ENCODE measurements around the gene RPTOR.

The RPTOR gene

DNA sequence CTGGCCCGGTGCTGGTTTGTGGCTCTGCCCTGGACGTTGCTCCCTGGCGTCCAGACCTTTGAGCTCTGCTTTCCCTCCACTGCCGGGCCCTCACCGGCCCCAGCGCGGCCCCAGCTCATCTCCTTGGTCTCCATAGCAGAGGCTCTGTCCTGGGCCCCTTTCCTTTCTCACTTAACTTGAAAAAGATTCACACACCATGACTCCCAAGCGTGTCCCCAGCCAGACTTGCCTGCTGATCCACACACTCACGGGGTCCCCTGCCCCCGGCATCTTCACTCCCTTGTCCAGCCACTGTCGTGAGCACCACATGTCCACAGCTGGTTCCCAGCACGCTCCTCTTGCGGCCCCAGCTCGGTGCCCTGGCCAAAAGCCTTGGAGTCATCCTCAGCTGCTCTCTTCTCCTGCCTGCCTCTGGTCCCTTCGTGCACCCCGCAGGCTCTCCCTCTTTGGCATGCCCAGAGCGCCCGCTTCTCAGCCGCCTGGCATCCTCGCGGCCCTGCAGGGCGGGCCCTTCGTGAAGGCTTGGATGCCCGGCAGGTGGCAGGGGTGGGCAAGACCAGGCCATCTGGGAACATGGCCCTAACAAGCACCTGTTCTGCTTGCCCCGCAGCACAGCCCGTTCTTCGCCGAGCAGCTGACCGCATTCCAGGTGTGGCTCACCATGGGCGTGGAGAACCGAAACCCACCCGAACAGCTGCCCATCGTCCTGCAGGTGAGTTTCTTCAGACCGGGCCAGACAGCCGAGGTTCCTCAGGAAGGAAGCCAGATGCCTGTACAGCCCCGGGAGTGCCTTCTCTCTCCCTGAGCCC, 301.4 kb downstream of the RPTOR start:
- no peak for DNase-seq (ENCODE audit: low read depth in 2 of 2)

DNA sequence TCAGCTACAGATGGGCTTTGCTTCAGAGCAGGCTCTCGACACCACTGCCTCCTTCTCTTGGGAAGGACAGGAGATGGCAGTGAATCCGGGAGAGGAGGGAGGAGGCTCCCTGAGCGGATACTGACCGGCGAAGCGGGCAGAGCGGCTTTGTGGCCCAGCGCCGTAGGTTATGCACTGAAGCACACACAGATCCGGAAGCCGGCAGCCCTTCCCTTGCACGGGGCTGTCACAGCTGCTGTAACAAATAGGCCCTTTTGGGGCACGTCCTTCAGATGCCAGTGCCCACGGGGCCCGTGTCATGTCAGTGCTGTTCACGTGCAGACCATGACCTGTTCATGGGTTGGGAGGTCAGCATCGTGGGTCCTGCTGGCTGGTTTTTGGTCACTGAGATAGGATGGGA, 302.3 kb downstream of the RPTOR start:
- no peak for DNase-seq (ENCODE audit: low read depth in 2 of 2)

DNA sequence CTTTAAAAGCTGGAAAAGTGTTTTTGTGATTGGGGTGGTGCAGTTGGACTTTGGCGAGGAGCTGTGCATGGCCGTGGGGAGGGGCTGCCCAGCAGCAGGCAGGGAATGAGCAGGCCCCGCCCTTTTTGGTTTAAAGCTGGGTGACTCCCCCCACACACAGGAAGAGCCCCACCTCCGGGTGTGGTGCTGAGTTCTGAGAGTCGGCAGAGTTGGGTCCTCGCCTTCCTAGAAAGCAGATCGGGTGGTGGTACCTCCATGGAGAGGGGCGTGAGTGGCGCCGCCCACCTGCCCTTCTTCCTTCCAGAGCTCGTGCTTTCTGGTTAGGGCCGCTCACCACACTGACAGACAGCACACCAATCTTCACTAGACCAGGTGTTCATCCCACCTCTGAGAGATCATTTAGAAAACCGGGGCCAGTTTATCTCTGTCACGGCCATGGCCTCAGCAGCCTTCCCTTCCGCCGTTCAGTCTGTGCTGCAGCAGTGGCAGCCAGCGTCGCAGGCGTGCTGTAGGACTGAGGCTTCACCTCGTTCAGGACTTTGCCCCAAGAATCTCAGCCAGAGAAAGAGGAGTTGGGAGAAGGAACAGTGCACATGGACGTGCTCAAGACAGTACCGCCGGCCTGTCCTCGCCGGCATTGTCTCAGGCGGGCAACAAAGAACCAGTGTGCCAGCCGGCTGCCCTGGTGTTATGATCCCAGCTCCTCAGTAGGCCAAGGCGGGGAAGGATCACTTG, 303.0 kb downstream of the RPTOR start:
- DNase-seq (ENCODE audit: low read depth in 2 of 2) = peak; percentile 33 to 41

DNA sequence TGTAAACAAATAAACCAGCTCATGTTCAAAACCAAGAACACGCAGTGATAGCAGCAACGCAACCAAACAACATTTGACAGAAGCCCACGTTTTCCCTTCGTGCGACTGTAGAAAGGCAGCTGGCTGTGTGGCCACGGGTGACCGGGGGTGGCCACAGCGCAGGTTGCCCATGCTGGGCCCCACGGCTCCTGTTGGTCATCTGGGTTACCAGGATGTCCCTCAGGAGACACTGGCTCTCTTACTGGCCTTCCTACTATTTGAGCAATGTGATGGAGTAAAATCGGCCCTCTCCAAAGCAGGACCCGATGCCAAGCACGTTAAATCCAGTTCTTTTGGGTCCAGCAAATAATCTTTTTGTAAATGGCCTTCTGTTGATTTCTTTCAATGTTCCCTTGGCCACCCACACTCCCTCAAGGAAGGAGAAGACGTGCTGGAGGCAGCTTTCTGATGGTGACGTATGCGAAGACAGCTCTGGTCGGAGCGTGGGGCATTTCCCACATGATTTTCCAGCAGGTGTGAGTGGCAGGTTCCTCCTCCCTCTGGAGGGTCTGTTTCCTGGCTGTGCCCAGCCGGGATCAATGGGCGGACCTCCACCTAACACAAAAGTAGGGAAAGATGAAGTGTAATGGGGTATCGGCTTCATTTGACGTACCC, 303.9 kb downstream of the RPTOR start:
- no peak for DNase-seq (ENCODE audit: low read depth in 2 of 2)

DNA sequence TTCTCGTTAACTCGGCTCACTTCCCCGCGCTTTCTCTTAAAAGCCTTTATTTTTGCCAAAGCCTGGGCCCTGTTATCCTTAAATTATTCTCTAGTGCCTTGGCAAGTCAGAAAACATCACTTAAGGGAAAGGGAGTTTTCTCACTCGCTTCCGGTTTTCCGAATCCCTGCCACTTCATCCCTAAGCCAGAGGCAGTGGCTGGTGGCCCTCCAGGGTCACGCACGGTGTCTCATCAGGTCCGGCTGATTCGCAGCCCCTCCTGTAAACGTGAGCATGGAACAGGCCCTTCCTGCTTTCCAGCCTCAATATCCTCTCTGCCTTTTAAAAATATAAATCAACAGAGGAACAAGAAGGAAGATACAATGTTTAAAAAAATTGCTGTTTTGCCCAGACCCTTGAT, 304.5 kb downstream of the RPTOR start:
- DNase-seq (ENCODE audit: low read depth in 2 of 2) = no peak

GRCh38 chr17:80850109-80850508, 305.5 kb downstream of the RPTOR start:
- no peak for DNase-seq (ENCODE audit: low read depth in 2 of 2)

DNA sequence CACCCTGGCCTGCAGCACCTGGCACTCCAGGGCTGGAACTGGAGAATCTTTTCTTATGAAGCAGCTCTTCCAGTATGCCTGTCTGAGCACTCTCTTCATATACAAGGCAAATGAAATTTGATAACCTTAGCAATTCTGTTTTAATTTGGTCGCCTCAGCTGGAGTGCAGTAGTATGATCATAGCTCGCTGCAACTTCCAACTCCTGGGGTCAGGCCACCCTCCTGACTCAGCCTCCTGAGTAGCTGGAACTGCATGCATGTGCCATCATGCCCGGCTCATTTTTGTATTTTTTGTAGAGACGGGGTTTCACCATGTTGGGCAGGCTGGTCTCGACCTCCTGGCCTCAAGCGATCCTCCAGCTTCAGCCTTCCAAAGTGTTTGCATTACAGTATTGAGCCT, 306.2 kb downstream of the RPTOR start:
- DNase-seq (ENCODE audit: low read depth in 2 of 2) = no peak

- DNase-seq (ENCODE audit: low read depth in 2 of 2) = no peak
These were observed 306.8 kb downstream of the RPTOR start for GRCh38 chr17:80851277-80851925.

GRCh38 chr17:80852476-80853015, 307.9 kb downstream of the RPTOR start:
- no peak for DNase-seq (ENCODE audit: low read depth in 2 of 2)

- DNase-seq (ENCODE audit: low read depth in 2 of 2) = no peak
These were observed 308.4 kb downstream of the RPTOR start for GRCh38 chr17:80853076-80853475.

DNA sequence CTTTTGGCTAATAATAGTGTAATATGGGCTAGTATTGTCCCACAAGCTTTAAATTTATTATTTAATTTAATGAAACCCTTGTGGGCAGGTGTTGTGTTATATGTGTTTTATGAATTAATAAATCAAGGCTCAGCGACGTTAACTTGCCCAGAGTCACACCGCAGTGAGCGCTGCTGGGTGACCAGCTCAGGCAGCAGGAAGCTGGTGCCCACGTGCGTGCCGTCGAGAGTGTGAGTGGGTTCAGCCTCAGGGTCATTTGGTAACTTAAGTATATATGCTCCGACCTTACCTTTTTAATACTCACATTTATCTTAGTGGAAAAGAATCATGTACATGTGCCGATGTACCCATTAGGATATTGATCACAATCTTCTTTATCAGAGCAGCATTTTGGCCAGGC, 309.6 kb downstream of the RPTOR start:
- no peak for DNase-seq (ENCODE audit: low read depth in 2 of 2)

- no peak for DNase-seq (ENCODE audit: low read depth in 2 of 2)
These were observed 310.7 kb downstream of the RPTOR start for GRCh38 chr17:80855196-80855947.

GRCh38 chr17:80855948-80856862, 311.6 kb downstream of the RPTOR start:
- DNase-seq (ENCODE audit: low read depth in 2 of 2) = peak; percentile 67 to 81

DNA sequence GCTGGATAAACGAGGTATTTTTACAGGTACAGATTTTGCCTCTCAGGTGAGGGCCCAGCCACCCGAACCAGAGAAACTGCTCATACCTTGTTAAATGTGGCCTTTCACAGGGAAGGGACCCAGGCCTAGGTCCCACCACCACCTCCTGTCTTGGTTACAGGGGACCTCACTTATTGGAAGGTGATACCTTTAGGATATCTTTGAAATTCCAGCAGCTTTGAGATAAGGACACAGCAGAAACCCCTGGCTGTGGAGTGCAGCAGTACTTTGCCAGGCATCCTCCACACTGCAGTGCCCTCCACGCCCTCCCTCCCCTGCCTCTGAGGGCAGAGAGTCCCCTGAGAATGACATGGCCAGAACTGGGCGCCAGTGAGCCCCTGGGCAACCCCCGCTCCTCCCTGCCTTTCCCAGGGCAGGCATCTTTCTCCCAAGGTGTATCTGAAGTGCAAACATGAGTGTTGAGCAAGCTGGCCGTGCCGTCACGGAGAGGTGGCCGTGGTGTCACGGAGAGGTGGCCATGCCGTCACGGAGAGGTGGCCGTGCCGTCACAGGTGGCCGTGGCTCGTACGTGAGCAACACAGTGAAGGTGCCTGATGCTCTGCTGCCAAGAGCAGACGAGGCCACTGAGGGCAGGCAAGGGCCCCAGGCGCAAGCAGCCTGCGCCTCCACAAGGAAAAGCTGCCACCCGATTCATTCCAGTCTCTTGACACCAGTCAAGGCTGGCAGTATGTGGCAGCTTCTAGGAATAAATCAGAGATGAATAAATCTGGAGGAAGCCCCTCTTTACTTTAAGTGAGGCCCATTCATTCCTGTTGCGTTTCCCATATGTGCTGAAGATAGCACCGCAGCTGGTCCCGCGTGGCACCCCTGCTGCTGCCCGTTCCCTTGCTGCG, 312.5 kb downstream of the RPTOR start:
- DNase-seq (ENCODE audit: low read depth in 2 of 2) = no peak

DNA sequence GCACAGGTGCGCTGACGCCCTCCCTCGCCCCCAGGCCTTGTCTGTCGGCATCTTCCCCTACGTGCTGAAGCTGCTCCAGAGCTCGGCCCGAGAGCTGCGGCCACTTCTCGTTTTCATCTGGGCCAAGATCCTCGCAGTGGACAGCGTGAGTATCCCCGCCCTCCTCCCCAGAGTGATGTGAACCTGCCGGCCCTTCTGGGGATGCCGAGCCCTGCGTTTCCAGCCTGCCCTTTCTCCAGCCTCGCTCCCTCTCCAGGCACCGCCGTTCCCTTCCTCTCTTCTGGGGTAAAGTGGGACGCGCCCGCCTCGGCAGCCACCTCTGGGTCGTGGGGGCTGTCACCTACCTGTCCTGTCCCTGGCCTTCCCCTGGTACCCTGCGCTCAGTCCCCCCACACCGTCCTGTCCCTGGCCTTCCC, 313.1 kb downstream of the RPTOR start:
- DNase-seq (ENCODE audit: low read depth in 2 of 2) = no peak

GRCh38 chr17:80858301-80859001, 313.8 kb downstream of the RPTOR start:
- DNase-seq (ENCODE audit: low read depth in 2 of 2) = no peak

GRCh38 chr17:80859002-80859941, 314.6 kb downstream of the RPTOR start:
- DNase-seq (ENCODE audit: low read depth in 2 of 2) = no peak
